GM23338 (cell line): Measurements from ENCODE around the gene HSD11B1L.

Experiments
- EZH2 ChIP-seq: fragments of 200-600 bp; sonication (generic); IDR thresholded peaks from one replicate; pipeline ENCODE4 v1.8.0; 2017; ENCODE audit warnings: antibody characterized with exemption, mild to moderate bottlenecking, low read depth; ENCODE audit not compliant: unreplicated experiment
- EZH2phosphoT487 ChIP-seq: fragments of 200-600 bp; sonication (generic); IDR thresholded peaks from one replicate; pipeline ENCODE4 v1.8.1; 2018; ENCODE audit warnings: antibody characterized with exemption; ENCODE audit not compliant: unreplicated experiment
- JUNB ChIP-seq: IDR thresholded peaks from one replicate; pipeline ENCODE4 v1.6.1; 2016; ENCODE audit warnings: antibody characterized with exemption; ENCODE audit not compliant: unreplicated experiment
- TF ChIP-seq, protein P1 (sequence below): IDR thresholded peaks from one replicate; pipeline ENCODE4 v1.6.1; 2018; ENCODE audit warnings: antibody characterized with exemption; ENCODE audit not compliant: unreplicated experiment

DNA sequence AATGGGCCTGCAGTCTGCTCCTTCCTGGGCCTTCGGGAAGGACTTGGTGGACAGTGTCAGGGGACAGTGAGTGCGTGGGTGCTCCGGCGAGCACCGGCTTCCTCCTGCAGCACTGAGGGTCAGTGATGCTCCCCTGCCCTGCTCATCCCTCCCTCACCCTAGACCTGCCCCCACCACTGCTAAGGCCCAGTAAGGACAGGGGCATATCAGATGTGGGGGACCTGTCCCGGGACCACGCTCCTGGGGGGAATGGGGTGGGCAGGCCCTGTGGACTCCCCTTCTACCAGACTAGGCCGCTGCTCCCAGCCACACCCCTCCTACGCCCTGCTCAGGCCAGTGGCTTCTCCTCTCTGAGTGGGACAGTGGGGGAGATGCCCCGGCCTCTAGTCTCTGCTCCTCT lies 3.7 kb upstream of the HSD11B1L start:
- no peak for TF ChIP-seq EZH2phosphoT487
- no peak for TF ChIP-seq JUNB
- TF ChIP-seq, protein P1, sequence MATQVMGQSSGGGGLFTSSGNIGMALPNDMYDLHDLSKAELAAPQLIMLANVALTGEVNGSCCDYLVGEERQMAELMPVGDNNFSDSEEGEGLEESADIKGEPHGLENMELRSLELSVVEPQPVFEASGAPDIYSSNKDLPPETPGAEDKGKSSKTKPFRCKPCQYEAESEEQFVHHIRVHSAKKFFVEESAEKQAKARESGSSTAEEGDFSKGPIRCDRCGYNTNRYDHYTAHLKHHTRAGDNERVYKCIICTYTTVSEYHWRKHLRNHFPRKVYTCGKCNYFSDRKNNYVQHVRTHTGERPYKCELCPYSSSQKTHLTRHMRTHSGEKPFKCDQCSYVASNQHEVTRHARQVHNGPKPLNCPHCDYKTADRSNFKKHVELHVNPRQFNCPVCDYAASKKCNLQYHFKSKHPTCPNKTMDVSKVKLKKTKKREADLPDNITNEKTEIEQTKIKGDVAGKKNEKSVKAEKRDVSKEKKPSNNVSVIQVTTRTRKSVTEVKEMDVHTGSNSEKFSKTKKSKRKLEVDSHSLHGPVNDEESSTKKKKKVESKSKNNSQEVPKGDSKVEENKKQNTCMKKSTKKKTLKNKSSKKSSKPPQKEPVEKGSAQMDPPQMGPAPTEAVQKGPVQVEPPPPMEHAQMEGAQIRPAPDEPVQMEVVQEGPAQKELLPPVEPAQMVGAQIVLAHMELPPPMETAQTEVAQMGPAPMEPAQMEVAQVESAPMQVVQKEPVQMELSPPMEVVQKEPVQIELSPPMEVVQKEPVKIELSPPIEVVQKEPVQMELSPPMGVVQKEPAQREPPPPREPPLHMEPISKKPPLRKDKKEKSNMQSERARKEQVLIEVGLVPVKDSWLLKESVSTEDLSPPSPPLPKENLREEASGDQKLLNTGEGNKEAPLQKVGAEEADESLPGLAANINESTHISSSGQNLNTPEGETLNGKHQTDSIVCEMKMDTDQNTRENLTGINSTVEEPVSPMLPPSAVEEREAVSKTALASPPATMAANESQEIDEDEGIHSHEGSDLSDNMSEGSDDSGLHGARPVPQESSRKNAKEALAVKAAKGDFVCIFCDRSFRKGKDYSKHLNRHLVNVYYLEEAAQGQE = no peak
- no peak for TF ChIP-seq EZH2
